ENCODE data around the gene MVP.
A peak's percentile ranks its signal among the peaks of the same experiment; 100 is the strongest.
"Not testable (repeated sequence)": the region's sequence is repeated elsewhere in the genome, so short reads cannot be mapped to it uniquely, and the experiment has no call there.

MVP gene

DNA sequence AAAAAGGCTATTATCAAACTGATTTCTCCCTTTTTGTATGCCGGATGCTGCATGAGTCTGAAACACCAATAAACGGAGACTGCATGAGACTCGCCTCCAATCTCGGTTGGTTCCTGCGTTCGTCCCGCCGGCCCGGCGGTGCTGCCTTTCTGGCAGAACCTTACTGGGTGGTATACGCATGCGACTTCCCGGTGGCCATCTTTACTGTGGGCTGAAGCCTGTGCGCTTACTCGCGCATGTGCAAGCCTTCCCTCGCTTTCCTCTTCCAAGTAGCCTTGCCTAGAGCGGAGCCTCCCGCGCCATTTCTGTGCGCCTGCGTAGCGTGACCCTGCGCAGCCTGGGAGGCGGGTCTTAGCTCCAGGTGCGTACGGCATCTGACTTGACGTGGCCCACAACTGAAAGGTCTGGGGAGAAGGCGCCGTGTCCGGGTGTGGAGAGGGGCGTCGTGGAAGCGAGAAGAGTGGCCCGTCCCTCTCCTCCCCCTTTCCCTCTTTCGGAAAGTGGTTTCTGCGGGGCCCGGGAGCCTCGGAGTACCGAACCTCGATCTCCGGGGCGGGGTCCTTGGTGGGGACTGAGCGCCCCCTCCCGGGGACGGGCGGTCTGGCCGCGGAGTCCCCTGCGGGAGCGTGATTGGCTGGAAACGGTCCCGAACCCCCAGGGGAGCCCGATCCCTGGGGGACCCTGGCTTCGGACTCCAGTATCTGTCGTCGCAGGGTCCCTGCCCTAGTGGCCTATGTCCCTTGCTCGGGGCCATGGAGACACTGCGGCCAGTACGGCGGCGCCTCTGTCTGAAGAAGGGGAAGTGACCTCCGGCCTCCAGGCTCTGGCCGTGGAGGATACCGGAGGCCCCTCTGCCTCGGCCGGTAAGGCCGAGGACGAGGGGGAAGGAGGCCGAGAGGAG, 4.2 kb upstream of the MVP start, which contains the start of gene PAGR1:
Gene PAGR1, plus strand, starts transcription at position 360 of the 901 bp plus-strand sequence. Its CDS starts 374 bp downstream, at position 734.
- peak; percentile 98 for DNase-seq

DNA sequence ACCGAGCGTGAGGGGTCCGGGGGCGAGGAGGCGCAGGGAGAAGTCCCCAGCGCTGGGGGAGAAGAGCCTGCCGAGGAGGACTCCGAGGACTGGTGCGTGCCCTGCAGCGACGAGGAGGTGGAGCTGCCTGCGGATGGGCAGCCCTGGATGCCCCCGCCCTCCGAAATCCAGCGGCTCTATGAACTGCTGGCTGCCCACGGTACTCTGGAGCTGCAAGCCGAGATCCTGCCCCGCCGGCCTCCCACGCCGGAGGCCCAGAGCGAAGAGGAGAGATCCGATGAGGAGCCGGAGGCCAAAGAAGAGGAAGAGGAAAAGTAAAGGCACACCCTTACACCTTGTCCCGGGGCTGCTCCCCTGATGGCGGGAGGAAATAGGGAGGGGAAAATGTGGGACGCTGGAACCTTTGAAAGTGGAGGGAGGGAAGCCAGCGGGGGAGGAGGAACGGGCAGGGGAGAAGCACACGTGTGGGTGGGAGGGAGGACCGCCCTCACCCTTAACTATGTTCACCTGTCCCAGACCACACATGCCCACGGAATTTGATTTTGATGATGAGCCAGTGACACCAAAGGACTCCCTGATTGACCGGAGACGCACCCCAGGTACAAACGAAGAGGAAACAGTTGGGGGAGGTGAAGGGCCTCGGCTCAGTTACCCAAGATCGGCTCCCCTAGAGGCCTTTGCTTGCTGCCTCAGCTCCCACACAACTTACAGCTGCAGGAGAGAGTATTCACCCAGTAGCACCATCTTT, 3.4 kb upstream of the MVP start:
- DNase-seq = peak; percentile 68

DNA sequence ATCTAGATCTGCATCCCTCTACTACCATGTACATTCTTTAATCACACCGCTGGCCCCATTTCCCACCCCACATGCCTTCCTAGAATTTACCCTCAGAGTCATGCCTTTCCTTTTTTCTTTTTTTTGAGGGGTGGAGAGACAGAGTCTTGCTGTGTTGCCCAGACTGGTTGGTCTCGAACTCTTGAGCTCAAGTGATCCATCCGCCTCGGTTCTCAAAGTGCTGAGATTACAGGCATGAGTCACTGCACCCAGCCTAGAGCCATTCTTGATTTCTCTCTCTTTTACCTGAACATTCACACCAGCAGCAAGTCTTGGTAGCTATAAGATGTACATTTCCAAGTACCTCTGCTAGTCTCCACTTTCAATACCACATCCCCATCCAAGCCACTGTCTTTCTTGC, 2.2 kb upstream of the MVP start:
- no peak for DNase-seq

- no peak for DNase-seq
Observed at GRCh38 chr16:29819506-29819905, 756 bp upstream of the MVP start.

DNA sequence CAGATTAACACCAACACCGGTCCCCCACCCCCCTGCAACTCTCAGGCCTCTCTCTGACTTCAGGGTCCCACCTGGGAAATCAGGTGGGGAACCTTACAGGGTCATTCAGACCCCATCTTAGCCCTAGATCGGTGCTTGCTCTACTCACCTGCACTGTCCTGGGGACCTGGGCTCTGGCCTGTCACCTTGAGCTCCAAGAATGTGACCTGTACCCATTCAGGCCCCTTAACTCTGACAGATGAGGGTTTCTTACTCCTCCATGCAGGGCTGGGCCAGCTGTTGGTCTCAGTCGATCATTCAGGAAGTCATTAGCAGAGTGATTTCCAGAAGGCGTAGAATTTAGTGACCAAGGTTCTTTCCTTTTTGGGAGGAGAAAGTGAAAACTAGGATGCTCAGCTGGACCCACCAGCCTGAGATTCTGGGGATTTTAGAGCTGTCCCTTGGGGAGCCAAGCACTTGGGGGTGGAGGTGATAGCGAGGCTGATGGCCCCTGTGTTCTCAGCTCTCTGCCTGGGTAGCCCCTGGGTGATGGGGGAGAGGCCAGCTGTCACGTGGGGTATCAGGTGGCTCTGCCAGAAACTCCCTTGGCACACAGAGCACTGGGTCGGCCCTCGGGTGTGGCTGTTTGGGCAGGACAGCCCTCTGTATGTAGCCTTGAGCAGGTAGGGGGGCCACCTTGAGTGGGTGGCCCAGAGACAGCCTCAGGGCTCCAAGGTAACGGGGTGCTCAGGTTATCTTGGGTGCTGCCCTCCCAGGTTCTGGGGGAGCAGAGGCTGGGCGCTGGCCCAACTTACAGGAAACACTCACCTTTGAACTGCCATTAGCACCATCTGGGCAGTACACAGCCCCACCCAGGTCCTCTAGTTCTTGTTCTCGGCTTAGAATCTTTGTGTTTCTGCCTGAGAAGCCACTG, 724 bp downstream of the MVP start:
- DNase-seq = no peak

DNA sequence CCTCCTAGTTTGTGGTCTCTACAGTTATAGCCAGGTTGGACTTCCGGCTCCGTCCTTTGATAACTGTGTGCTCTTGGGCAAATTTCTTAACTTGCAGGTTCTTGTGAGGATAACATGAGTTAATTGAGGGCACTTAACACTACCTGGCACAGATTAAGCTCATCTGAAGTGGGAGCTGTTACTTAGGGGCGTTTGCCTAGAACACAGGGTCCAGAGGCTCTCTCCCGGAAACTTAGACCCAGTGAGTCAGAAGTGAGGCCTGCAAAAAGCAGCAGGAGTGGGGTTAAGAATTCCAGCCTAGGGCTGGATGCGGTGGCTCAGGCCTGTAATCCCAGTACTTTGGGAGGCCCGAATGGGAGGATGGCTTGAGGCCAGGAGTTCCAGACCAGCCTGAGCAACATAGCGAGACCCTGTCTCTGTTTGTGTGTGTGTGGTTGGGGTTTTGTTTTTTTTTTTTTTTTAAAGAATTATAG, 1.4 kb downstream of the MVP start:
- no peak for DNase-seq

DNA sequence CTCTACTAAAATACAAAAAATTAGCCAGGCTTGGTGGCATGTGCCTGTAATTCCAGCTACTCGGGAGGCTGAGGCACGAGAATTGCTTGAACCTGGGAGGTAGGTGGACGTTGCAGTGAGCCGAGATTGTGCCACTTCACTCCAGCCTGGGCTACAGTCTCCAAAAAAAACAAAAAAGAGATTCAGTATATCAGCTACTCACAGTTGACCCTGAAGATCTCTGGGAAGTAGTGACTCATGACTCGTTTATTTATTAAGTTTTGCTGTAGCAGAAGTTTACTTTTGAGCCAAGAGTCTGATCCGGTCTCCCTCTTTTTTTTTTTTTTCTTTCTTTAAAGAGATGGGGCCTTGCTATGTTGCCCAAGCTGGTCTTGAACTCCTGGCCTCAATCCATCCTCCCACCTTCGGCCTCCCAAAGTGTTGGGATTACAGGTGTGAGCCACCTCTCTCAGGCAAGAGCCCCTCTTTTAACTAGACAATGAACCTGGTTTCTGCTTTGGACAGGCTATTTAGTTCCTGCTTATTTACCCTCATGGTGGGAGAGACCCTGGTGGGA, 4.4 kb downstream of the MVP start:
- DNase-seq = no peak

- DNase-seq = no peak
Observed at GRCh38 chr16:29825145-29826044, 5.1 kb downstream of the MVP start.

- DNase-seq = no peak
Observed at GRCh38 chr16:29826342-29826695, 6.1 kb downstream of the MVP start.

- no peak for DNase-seq
Observed at GRCh38 chr16:29830774-29831173, 10.5 kb downstream of the MVP start.

- no peak for DNase-seq
Observed at GRCh38 chr16:29831490-29831889, 11.2 kb downstream of the MVP start.

DNA sequence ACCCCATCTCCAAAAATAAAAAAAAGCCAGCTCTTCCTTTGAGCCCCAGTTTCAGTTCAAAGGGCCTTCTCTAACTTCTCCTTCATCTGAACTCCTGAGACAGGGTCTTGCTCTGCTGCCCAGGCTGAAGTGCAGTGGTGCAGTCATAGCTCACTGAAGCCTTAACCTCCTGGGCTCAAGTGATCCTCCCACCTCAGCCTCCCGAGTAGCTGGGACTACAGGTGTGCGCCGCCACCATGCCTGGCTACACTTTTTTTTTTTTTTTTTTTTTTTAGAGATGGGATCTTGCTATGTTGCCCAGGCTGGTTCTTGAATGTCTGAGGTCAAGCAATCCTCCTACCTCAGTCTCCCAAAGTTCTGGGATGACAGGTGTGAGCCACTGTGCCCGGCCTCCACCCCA, 13.0 kb downstream of the MVP start:
- not testable (repeated sequence) for DNase-seq

DNA sequence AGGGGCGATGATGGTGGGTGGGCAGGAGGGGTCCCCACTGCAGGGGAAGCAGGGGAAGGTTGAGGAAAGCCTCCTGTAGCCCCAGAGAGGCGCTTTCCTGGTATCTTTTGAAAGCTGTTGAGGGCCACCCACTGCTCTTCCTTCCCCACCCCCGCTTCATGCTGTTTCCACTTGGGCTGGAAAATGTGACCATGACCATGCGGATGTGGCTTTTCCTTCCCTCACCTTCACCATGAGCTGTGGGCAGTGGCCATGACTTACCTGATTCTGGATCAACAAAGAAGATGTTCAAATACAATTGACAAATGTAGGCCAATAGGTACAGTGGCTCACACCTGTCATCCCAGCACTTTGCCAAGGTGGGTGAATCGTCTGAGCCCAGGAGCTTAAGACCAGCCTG, 13.8 kb downstream of the MVP start:
- DNase-seq = no peak

DNA sequence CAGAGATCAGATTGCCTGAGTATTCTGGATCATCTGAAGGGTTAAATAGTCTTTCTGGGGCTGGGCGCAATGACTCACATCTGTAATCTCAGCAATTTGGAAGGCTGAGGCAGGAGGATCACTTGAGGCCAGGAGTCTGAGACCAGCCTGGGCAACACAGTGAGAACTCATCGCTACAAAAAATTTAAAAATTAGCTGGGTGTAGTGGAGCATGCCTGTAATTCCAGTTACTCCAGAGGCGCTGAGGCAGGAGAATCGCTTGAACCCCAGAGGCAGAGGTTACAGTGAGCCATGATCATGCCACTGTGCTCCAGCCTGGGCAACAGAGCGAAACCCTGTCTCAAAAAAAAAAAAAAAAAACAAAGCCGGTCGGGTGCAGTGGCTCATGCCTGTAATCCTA, 15.7 kb downstream of the MVP start:
- DNase-seq = no peak

DNA sequence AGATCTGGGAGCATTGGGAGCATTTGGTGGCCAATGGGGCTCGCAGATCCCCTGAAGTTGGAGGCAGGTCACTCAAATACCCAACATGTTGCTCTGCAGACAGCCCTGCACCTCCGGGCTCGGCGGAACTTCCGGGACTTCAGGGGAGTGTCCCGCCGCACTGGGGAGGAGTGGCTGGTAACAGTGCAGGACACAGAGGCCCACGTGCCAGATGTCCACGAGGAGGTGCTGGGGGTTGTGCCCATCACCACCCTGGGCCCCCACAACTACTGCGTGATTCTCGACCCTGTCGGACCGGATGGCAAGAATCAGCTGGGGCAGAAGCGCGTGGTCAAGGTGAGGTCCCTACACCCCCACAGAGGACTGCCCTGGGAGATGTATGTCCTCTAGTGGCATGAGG, 16.4 kb downstream of the MVP start:
- no peak for DNase-seq

- DNase-seq = no peak
Observed at GRCh38 chr16:29837841-29838240, 17.6 kb downstream of the MVP start.

- no peak for DNase-seq
Observed at GRCh38 chr16:29839822-29840221, 19.6 kb downstream of the MVP start.

DNA sequence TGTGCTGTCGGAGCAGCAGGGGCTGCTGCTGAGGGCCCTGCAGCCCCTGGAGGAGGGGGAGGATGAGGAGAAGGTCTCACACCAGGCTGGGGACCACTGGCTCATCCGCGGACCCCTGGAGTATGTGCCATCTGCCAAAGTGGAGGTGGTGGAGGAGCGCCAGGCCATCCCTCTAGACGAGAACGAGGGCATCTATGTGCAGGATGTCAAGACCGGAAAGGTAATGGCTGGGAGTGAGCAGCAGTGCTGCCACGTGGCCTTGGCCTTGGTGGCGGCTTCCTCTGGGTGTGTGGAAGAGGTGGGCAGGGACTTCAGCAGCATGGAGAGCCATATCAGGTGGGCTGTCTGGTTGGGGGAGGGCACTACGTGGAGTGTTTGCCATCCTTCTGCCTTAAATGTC, 20.0 kb downstream of the MVP start:
- no peak for DNase-seq

GRCh38 chr16:29841631-29842030, 21.4 kb downstream of the MVP start:
- DNase-seq = no peak

DNA sequence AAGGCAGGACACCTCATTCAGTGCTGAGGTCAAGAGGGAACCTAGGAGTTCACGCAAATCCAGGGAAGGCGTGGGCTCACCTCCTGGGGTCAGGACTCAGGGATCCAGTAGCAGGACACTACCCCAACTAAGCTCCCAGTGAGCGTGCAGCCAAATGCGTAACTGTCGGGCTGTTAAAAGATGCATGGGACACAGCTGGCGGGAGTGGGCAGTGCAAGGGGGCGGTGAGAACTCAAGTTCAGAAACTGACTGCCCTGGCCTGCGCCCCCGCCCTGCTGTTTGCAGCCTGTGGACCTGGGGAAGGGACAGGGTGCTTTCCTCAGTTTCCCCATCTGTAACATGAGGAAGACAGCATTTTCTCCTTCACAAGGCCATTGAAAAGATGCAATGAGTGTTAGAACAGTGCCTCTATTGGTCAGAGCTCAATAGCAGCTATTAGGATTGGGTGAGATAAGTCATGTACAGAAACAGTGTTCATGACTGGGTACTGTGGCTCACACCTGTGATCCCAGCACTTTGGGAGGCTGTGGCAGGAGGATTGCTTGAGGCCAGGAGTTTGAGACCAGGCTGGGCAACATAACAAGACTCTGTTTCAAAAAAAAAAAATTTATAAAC, 22.6 kb downstream of the MVP start:
- DNase-seq = peak; percentile 11

DNA sequence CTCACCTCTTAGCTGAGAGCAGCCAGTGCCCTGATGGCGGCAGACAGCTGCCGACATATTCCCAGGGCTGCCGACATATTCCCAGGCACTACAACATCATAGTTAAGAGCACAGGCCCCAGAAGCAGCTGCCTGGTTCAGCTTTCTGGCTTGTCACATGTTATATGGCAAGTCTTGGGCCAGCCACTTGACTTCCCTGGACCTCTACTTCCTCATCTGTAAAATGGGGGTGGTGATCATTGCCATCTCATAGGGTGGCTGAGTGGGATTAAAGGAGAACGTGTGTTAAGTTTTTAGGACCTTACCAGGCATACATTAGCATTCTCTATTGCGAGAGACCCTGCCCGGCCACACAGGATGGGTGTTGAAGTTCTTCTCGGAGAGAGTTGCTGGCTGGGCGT, 23.7 kb downstream of the MVP start:
- DNase-seq = no peak
